Measurements from ENCODE around the gene RTTN.

RTTN gene

GRCh38 chr18:70197026-70197425 lies 8.5 kb downstream of the RTTN start:
- no peak for DNase-seq

GRCh38 chr18:70195852-70196434 lies 9.5 kb downstream of the RTTN start:
- DNase-seq = no peak

GRCh38 chr18:70195014-70195614 lies 10.4 kb downstream of the RTTN start:
- DNase-seq = no peak

GRCh38 chr18:70194227-70194890 lies 11.1 kb downstream of the RTTN start:
- DNase-seq = no peak

GRCh38 chr18:70190529-70190928 lies 15.0 kb downstream of the RTTN start:
- DNase-seq = no peak

GRCh38 chr18:70188113-70188512 lies 17.4 kb downstream of the RTTN start:
- DNase-seq = no peak

GRCh38 chr18:70183441-70183840 lies 22.0 kb downstream of the RTTN start:
- DNase-seq = no peak

GRCh38 chr18:70182548-70182947 lies 22.9 kb downstream of the RTTN start:
- no peak for DNase-seq

GRCh38 chr18:70181725-70182124 lies 23.8 kb downstream of the RTTN start:
- DNase-seq = no peak

GRCh38 chr18:70181015-70181414 lies 24.5 kb downstream of the RTTN start:
- no peak for DNase-seq

GRCh38 chr18:70176537-70176936 lies 28.9 kb downstream of the RTTN start:
- DNase-seq = no peak

- DNase-seq = no peak
Observed at GRCh38 chr18:70175216-70175615, 30.3 kb downstream of the RTTN start.

GRCh38 chr18:70172225-70172624 lies 33.3 kb downstream of the RTTN start:
- no peak for DNase-seq

GRCh38 chr18:70169747-70170146 lies 35.7 kb downstream of the RTTN start:
- DNase-seq = no peak

GRCh38 chr18:70166668-70167067 lies 38.8 kb downstream of the RTTN start:
- no peak for DNase-seq

GRCh38 chr18:70165936-70166335 lies 39.6 kb downstream of the RTTN start:
- no peak for DNase-seq

- DNase-seq = no peak
Observed at GRCh38 chr18:70160073-70160678, 45.3 kb downstream of the RTTN start.

GRCh38 chr18:70158992-70159717 lies 46.3 kb downstream of the RTTN start:
- DNase-seq = no peak

- DNase-seq = no peak
Observed at GRCh38 chr18:70156886-70157285, 48.6 kb downstream of the RTTN start.

- DNase-seq = no peak
Observed at GRCh38 chr18:70154591-70155194, 50.8 kb downstream of the RTTN start.

- DNase-seq = no peak
Observed at GRCh38 chr18:70151614-70152013, 53.9 kb downstream of the RTTN start.

- DNase-seq = no peak
Observed at GRCh38 chr18:70149616-70150301, 55.7 kb downstream of the RTTN start.
